Peyer's patch (tissue), 4 donors: Measurements from ENCODE around the gene ZYG11B.

Experiments
- POLR2A ChIP-seq, 2 donors: fragments of 450-650 bp; IDR thresholded peaks; one replicate each; pipeline ENCODE4 v1.5.1; 2017; ENCODE audit warnings: antibody characterized with exemption in 2 of 2, mild to moderate bottlenecking in 2 of 2, moderate library complexity in 2 of 2
- TF ChIP-seq, protein P1 (sequence below), 6 experiments: fragments of 450-650 bp in 4 of 6; fragments of 200-600 bp in 2 of 6; sonication (generic) in 1 of 6; IDR thresholded peaks; one replicate each; pipeline ENCODE4 v1.5.1; 2017 to 2019; ENCODE audit warnings: antibody characterized with exemption in 6 of 6, mild to moderate bottlenecking in 3 of 6, moderate library complexity in 1 of 6

- TF ChIP-seq, protein P1, sequence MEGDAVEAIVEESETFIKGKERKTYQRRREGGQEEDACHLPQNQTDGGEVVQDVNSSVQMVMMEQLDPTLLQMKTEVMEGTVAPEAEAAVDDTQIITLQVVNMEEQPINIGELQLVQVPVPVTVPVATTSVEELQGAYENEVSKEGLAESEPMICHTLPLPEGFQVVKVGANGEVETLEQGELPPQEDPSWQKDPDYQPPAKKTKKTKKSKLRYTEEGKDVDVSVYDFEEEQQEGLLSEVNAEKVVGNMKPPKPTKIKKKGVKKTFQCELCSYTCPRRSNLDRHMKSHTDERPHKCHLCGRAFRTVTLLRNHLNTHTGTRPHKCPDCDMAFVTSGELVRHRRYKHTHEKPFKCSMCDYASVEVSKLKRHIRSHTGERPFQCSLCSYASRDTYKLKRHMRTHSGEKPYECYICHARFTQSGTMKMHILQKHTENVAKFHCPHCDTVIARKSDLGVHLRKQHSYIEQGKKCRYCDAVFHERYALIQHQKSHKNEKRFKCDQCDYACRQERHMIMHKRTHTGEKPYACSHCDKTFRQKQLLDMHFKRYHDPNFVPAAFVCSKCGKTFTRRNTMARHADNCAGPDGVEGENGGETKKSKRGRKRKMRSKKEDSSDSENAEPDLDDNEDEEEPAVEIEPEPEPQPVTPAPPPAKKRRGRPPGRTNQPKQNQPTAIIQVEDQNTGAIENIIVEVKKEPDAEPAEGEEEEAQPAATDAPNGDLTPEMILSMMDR (IDR thresholded peaks at IDR 0.05): no peak
- no peak for TF ChIP-seq POLR2A (IDR thresholded peaks at IDR 0.05)
Observed at GRCh38 chr1:52747450-52747849, 21.2 kb downstream of the ZYG11B start.
